HepG2 (cell line): ENCODE data around the gene SUN1. TPM values are rescaled to one million over a fixed set of nuclear protein-coding genes. Genes with fewer than 3 reads are reported as not detected.

Experiments used
- AGO2 ChIP-seq: fragments of 200-400 bp; formaldehyde crosslinking; optimal IDR thresholded peaks from 2 replicates; pipeline ENCODE3; 2017; ENCODE audit warnings: mild to moderate bottlenecking, low read depth, low read length, moderate library complexity
- KDM5A ChIP-seq: fragments of 200-600 bp; sonication (generic); IDR thresholded peaks from 2 replicates; pipeline ENCODE4 v1.7.0; 2018; ENCODE audit warnings: antibody characterized with exemption, mild to moderate bottlenecking, low read length, borderline replicate concordance
- MNT ChIP-seq: fragments of 450-650 bp; IDR thresholded peaks from 2 replicates; pipeline ENCODE4 v1.6.1; 2016
- PCBP2 ChIP-seq: fragments of 200-400 bp; formaldehyde crosslinking; optimal IDR thresholded peaks from 2 replicates; pipeline ENCODE3; 2018; ENCODE audit warnings: low read length, low read depth; ENCODE audit not compliant: poor library complexity, severe bottlenecking
- PHF8 ChIP-seq: sonication (generic); formaldehyde crosslinking; IDR thresholded peaks from 2 replicates; pipeline ENCODE4 v1.5.0; 2020; ENCODE audit warnings: missing genetic modification reagents
- POLR2A ChIP-seq, 2 experiments: IDR thresholded peaks; 2 replicates each; pipeline ENCODE4 v1.6.1; 2011; ENCODE audit warnings: low read depth in 2 of 2, low read length in 2 of 2, mild to moderate bottlenecking in 1 of 2, moderate library complexity in 1 of 2; ENCODE audit not compliant: insufficient read depth in 1 of 2
- SMAD3 ChIP-seq: sonication (generic); formaldehyde crosslinking; IDR thresholded peaks from 2 replicates; pipeline ENCODE4 v1.4.0; 2020; ENCODE audit warnings: missing genetic modification reagents
- SMARCE1 ChIP-seq: fragments of 450-650 bp; IDR thresholded peaks from 2 replicates; pipeline ENCODE4 v1.6.1; 2017; ENCODE audit warnings: borderline replicate concordance
- ZBTB7A ChIP-seq: sonication (generic); formaldehyde crosslinking; IDR thresholded peaks from 2 replicates; pipeline ENCODE4 v1.8.0; 2022; ENCODE audit warnings: mild to moderate bottlenecking, missing genetic modification reagents
- ZNF30 ChIP-seq: sonication (generic); formaldehyde crosslinking; IDR thresholded peaks from 2 replicates; pipeline ENCODE4 v1.5.0; 2020; ENCODE audit warnings: mild to moderate bottlenecking, missing genetic modification reagents
- ZNF317 ChIP-seq: sonication (generic); formaldehyde crosslinking; IDR thresholded peaks from 2 replicates; pipeline ENCODE4 v1.5.0; 2020; ENCODE audit warnings: mild to moderate bottlenecking, missing genetic modification reagents
- ZNF512B ChIP-seq: sonication (generic); formaldehyde crosslinking; IDR thresholded peaks from 2 replicates; pipeline ENCODE4 v1.5.1; 2020; ENCODE audit warnings: missing genetic modification reagents, mild to moderate bottlenecking, borderline replicate concordance
- ZNF547 ChIP-seq: sonication (generic); formaldehyde crosslinking; IDR thresholded peaks from 2 replicates; pipeline ENCODE4 v1.5.1; 2020; ENCODE audit warnings: mild to moderate bottlenecking, missing genetic modification reagents
- ZNF777 ChIP-seq: sonication (generic); formaldehyde crosslinking; IDR thresholded peaks from 2 replicates; pipeline ENCODE4 v1.4.0; 2020; ENCODE audit warnings: missing genetic modification reagents
- polyA plus RNA-seq, 8 experiments: library from polyadenylated mRNA; depleted of rRNA in 3 of 8; stranded (reverse) in 7 of 8; unstranded in 1 of 8; fragments of >200 nt; fragmentation: Illumina TruSeq in 4 of 8; extraction: Trizol in 4 of 8; gene quantifications; 2 replicates each; pipeline versions ENCODE4 v1.2.1 to v1.2.3, GENCODE V29; 2011 to 2016; ENCODE audit warnings: low read depth in 4 of 8, missing spikeins in 1 of 8, mixed read lengths in 1 of 8; ENCODE audit not compliant: insufficient read depth in 1 of 8
- total RNA-seq, 5 experiments: library from RNA; depleted of rRNA; stranded (reverse); fragments of >200 nt; fragmentation: Illumina TruSeq; extraction: Trizol; gene quantifications; 2 replicates each; pipeline ENCODE4 v1.2.3, GENCODE V29; 2016; ENCODE audit warnings: low read depth in 1 of 5
- TF ChIP-seq, protein P1 (sequence below): sonication (generic); formaldehyde crosslinking; conservative IDR thresholded peaks from 2 replicates; pipeline ENCODE4 v1.4.0; 2020; ENCODE audit warnings: mild to moderate bottlenecking, missing genetic modification reagents, moderate library complexity
- TF ChIP-seq, protein P2 (sequence below): conservative IDR thresholded peaks from 2 replicates; pipeline ENCODE4 v1.6.1; 2018; ENCODE audit warnings: missing genetic modification reagents
- TF ChIP-seq, protein P3 (sequence below): IDR thresholded peaks from 2 replicates; pipeline ENCODE4 v1.6.1; 2016; ENCODE audit warnings: low read depth
- TF ChIP-seq, protein P4 (sequence below): sonication (generic); formaldehyde crosslinking; IDR thresholded peaks from 2 replicates; pipeline ENCODE4 v1.4.0; 2020; ENCODE audit warnings: mild to moderate bottlenecking, missing genetic modification reagents

SUN1 gene
- total and polyA plus RNA-seq, 2 of the 13 experiments (the other 11 are each of a cell fraction or from before 2014, with no cell fraction given) = 47.0 to 126 TPM

- TF ChIP-seq, protein P1, sequence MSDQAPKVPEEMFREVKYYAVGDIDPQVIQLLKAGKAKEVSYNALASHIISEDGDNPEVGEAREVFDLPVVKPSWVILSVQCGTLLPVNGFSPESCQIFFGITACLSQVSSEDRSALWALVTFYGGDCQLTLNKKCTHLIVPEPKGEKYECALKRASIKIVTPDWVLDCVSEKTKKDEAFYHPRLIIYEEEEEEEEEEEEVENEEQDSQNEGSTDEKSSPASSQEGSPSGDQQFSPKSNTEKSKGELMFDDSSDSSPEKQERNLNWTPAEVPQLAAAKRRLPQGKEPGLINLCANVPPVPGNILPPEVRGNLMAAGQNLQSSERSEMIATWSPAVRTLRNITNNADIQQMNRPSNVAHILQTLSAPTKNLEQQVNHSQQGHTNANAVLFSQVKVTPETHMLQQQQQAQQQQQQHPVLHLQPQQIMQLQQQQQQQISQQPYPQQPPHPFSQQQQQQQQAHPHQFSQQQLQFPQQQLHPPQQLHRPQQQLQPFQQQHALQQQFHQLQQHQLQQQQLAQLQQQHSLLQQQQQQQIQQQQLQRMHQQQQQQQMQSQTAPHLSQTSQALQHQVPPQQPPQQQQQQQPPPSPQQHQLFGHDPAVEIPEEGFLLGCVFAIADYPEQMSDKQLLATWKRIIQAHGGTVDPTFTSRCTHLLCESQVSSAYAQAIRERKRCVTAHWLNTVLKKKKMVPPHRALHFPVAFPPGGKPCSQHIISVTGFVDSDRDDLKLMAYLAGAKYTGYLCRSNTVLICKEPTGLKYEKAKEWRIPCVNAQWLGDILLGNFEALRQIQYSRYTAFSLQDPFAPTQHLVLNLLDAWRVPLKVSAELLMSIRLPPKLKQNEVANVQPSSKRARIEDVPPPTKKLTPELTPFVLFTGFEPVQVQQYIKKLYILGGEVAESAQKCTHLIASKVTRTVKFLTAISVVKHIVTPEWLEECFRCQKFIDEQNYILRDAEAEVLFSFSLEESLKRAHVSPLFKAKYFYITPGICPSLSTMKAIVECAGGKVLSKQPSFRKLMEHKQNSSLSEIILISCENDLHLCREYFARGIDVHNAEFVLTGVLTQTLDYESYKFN (CRISPR knock-in tag) = no peak
- TF ChIP-seq, protein P2, sequence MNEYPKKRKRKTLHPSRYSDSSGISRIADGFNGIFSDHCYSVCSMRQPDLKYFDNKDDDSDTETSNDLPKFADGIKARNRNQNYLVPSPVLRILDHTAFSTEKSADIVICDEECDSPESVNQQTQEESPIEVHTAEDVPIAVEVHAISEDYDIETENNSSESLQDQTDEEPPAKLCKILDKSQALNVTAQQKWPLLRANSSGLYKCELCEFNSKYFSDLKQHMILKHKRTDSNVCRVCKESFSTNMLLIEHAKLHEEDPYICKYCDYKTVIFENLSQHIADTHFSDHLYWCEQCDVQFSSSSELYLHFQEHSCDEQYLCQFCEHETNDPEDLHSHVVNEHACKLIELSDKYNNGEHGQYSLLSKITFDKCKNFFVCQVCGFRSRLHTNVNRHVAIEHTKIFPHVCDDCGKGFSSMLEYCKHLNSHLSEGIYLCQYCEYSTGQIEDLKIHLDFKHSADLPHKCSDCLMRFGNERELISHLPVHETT (CRISPR knock-in tag) = no peak
- no peak for TF ChIP-seq SMAD3
- TF ChIP-seq AGO2 = peak; percentile 8
- TF ChIP-seq PCBP2 = no peak
- TF ChIP-seq, protein P3, sequence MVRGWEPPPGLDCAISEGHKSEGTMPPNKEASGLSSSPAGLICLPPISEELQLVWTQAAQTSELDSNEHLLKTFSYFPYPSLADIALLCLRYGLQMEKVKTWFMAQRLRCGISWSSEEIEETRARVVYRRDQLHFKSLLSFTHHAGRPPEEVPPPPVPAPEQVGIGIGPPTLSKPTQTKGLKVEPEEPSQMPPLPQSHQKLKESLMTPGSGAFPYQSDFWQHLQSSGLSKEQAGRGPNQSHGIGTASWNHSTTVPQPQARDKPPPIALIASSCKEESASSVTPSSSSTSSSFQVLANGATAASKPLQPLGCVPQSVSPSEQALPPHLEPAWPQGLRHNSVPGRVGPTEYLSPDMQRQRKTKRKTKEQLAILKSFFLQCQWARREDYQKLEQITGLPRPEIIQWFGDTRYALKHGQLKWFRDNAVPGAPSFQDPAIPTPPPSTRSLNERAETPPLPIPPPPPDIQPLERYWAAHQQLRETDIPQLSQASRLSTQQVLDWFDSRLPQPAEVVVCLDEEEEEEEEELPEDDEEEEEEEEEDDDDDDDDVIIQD = no peak
- no peak for TF ChIP-seq ZBTB7A (CRISPR knock-in tag)
- no peak for TF ChIP-seq KDM5A
- TF ChIP-seq SMARCE1 = no peak
- TF ChIP-seq ZNF30 (CRISPR knock-in tag) = no peak
- no peak for TF ChIP-seq ZNF317 (CRISPR knock-in tag)
- TF ChIP-seq PHF8 (CRISPR knock-in tag) = peak; percentile 55
- 0 out of 4 replicates have a peak, but pooled peaks of 1 of the 2 experiments have one; percentile 43 for TF ChIP-seq POLR2A (IDR thresholded peaks at IDR 0.05; ENCODE audit: insufficient read depth in 1 of 2, low read depth in 2 of 2, low read length in 2 of 2)
- TF ChIP-seq ZNF547 = no peak
- TF ChIP-seq ZNF777 = no peak
- TF ChIP-seq ZNF512B = no peak
- TF ChIP-seq, protein P4, sequence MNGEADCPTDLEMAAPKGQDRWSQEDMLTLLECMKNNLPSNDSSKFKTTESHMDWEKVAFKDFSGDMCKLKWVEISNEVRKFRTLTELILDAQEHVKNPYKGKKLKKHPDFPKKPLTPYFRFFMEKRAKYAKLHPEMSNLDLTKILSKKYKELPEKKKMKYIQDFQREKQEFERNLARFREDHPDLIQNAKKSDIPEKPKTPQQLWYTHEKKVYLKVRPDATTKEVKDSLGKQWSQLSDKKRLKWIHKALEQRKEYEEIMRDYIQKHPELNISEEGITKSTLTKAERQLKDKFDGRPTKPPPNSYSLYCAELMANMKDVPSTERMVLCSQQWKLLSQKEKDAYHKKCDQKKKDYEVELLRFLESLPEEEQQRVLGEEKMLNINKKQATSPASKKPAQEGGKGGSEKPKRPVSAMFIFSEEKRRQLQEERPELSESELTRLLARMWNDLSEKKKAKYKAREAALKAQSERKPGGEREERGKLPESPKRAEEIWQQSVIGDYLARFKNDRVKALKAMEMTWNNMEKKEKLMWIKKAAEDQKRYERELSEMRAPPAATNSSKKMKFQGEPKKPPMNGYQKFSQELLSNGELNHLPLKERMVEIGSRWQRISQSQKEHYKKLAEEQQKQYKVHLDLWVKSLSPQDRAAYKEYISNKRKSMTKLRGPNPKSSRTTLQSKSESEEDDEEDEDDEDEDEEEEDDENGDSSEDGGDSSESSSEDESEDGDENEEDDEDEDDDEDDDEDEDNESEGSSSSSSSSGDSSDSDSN = peak; percentile 42; the same call in 1 of the 2 replicates
- no peak for TF ChIP-seq MNT
Measured at GRCh38 chr7:876972-877311, 44.7 kb downstream of the SUN1 start (continued).
